Ramos (cell line): Measurements from ENCODE around the gene SERPINB13.

Experiments used
- in situ Hi-C: fragments of 300-500 bp; cut with MboI; formaldehyde crosslinking; loops from one replicate; pipeline ENCODE4 v1.14.3; 2022; ENCODE audit warnings: low sequenced_read_pairs; ENCODE audit not compliant: unreplicated experiment

Gene SERPINB13

GRCh38 chr18:63586966-63587365 is at the start of gene SERPINB13:
SERPINB13 (plus strand) TSS chr18:63587343; CDS start chr18:63588668, 1,325 bp downstream.
- in situ Hi-C loops: loop anchor here (10.0 kb wide), 1 partner anchor 72 kb away; no protein-coding TSS in a partner anchor

- in situ Hi-C loops: no loop called here
Observed at GRCh38 chr18:63539904-63540510, 47.1 kb upstream of the SERPINB13 start.

GRCh38 chr18:63542069-63542468 is 45.1 kb upstream of the SERPINB13 start, which contains the start of gene SERPINB12:
SERPINB12 (plus strand) TSS chr18:63542369; CDS start chr18:63556160, 13,791 bp downstream.
- in situ Hi-C loops: no loop called here

- in situ Hi-C loops: no loop called here
Observed at GRCh38 chr18:63544017-63544416, 43.1 kb upstream of the SERPINB13 start.

GRCh38 chr18:63545000-63545399 is 42.1 kb upstream of the SERPINB13 start:
- in situ Hi-C loops: no loop called here

- in situ Hi-C loops: no loop called here
Observed at GRCh38 chr18:63550068-63550467, 37.1 kb upstream of the SERPINB13 start.

- in situ Hi-C loops: no loop called here
Observed at GRCh38 chr18:63551769-63552168, 35.4 kb upstream of the SERPINB13 start.

GRCh38 chr18:63552581-63552980 is 34.6 kb upstream of the SERPINB13 start:
- in situ Hi-C loops: no loop called here

- in situ Hi-C loops: no loop called here
Observed at GRCh38 chr18:63553081-63553480, 34.1 kb upstream of the SERPINB13 start.

- in situ Hi-C loops: no loop called here
Observed at GRCh38 chr18:63559567-63560491, 27.3 kb upstream of the SERPINB13 start.

- in situ Hi-C loops: no loop called here
Observed at GRCh38 chr18:63562284-63562683, 24.9 kb upstream of the SERPINB13 start.

- in situ Hi-C loops: no loop called here
Observed at GRCh38 chr18:63564021-63564420, 23.1 kb upstream of the SERPINB13 start.

GRCh38 chr18:63564561-63564960 is 22.6 kb upstream of the SERPINB13 start:
- in situ Hi-C loops: no loop called here

GRCh38 chr18:63567276-63567675 is 19.9 kb upstream of the SERPINB13 start:
- in situ Hi-C loops: no loop called here

- in situ Hi-C loops: no loop called here
Observed at GRCh38 chr18:63567825-63568224, 19.3 kb upstream of the SERPINB13 start.

- in situ Hi-C loops: no loop called here
Observed at GRCh38 chr18:63570721-63571120, 16.4 kb upstream of the SERPINB13 start.

- in situ Hi-C loops: no loop called here
Observed at GRCh38 chr18:63575681-63576080, 11.5 kb upstream of the SERPINB13 start.

GRCh38 chr18:63578357-63578958 is 8.7 kb upstream of the SERPINB13 start:
- in situ Hi-C loops: no loop called here

GRCh38 chr18:63579616-63580015 is 7.5 kb upstream of the SERPINB13 start:
- in situ Hi-C loops: loop anchor here (10.0 kb wide), 1 partner anchor 65 kb away; no protein-coding TSS in a partner anchor

GRCh38 chr18:63585988-63586387 is 1.2 kb upstream of the SERPINB13 start:
- in situ Hi-C loops: loop anchor here (10.0 kb wide), 1 partner anchor 71 kb away; no protein-coding TSS in a partner anchor

- in situ Hi-C loops: loop anchor here (10.0 kb wide), 1 partner anchor 72 kb away; no protein-coding TSS in a partner anchor
Observed at GRCh38 chr18:63586431-63586830, 712 bp upstream of the SERPINB13 start.
